IPS DF 4.7 (cell line): ENCODE results near the gene ZNF775.

Experiments
- DNase-seq: peaks from one replicate; pipeline ENCODE4 v3.0.0-alpha.2; 2013; ENCODE audit warnings: low spot score; ENCODE audit errors: extremely low read depth

ZNF775 gene

GRCh38 chr7:150400788-150401423 is 21.8 kb downstream of the ZNF775 start:
- DNase-seq, result no peak

- no peak for DNase-seq
Measured at GRCh38 chr7:150401424-150401790, 22.3 kb downstream of the ZNF775 start.

GRCh38 chr7:150401861-150402631 is 22.9 kb downstream of the ZNF775 start:
- DNase-seq, result no peak

GRCh38 chr7:150402671-150403321 is 23.7 kb downstream of the ZNF775 start:
- DNase-seq, result no peak

- DNase-seq, result no peak
Measured at GRCh38 chr7:150403376-150404171, 24.4 kb downstream of the ZNF775 start.

GRCh38 chr7:150404172-150404804 is 25.2 kb downstream of the ZNF775 start:
- no peak for DNase-seq

- DNase-seq, result no peak
Measured at GRCh38 chr7:150404805-150405583, 25.9 kb downstream of the ZNF775 start.

GRCh38 chr7:150405584-150406311 is 26.6 kb downstream of the ZNF775 start:
- no peak for DNase-seq

- no peak for DNase-seq
Measured at GRCh38 chr7:150406312-150406566, 27.1 kb downstream of the ZNF775 start.

- no peak for DNase-seq
Measured at GRCh38 chr7:150406567-150407421, 27.7 kb downstream of the ZNF775 start.

- no peak for DNase-seq
Measured at GRCh38 chr7:150407588-150408392, 28.7 kb downstream of the ZNF775 start.

GRCh38 chr7:150408393-150409299 is 29.5 kb downstream of the ZNF775 start:
- DNase-seq, result no peak

GRCh38 chr7:150409300-150410030 is 30.3 kb downstream of the ZNF775 start:
- DNase-seq, result no peak

- DNase-seq, result no peak
Measured at GRCh38 chr7:150410131-150410530, 31.0 kb downstream of the ZNF775 start.

- no peak for DNase-seq
Measured at GRCh38 chr7:150410680-150411346, 31.7 kb downstream of the ZNF775 start.

GRCh38 chr7:150411606-150412005 is 32.5 kb downstream of the ZNF775 start:
- DNase-seq, result no peak
